Activated naive CD4-positive, alpha-beta T cell treated with anti-CD3 and anti-CD28 coated beads, Interleukin-2, amount 50 U/mL, for 16 hours (primary cell): Measurements from ENCODE around the gene IL20.
A peak's percentile ranks its signal among the peaks of the same experiment; 100 is the strongest.

Experiments used
- DNase-seq: peaks from one replicate; pipeline ENCODE4 v3.0.0-alpha.2; 2020

The IL20 gene

DNA sequence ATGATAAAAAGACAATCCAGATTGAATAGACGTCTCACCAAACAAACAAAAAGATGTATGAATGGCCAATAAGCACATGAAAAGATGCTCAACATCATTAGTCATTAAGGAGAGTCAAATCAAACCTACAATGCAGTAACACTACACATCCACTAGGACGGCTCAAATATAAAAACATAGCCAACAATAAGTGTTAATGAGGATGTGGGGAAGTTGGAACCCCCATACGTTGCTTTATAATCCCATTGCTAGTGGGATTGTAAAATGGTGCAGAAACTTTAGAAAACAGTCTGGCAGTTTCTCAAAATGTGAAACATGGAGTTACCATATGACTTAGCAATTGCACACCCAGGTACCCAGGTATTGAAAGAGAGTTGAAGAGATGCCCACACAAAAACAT lies 17.1 kb downstream of the IL20 start:
- no peak for DNase-seq

- DNase-seq, result no peak
Measured at GRCh38 chr1:206883160-206883559, 17.7 kb downstream of the IL20 start.

DNA sequence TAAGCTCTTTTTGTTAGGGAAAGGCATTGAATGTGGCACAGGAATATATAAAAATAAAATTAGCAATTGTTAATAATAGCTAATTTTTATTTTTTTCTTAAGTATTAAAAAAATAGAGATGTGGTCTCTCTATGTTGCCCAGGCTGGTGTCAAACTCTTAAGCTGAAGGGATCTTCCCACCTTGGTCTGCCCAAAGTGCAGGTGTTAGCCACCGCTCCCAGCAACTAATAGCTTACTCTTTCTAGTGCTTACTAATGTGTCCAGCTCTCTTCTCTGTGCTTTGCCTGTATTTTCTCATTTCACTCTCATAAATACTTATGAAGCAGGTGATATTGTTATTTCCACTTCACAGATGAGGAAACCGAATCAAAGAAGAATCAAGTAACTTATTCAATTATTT lies 18.5 kb downstream of the IL20 start:
- DNase-seq, result no peak

- DNase-seq, result no peak
Measured at GRCh38 chr1:206885341-206886060, 20.1 kb downstream of the IL20 start.

- DNase-seq, result no peak
Measured at GRCh38 chr1:206886831-206887230, 21.4 kb downstream of the IL20 start.

DNA sequence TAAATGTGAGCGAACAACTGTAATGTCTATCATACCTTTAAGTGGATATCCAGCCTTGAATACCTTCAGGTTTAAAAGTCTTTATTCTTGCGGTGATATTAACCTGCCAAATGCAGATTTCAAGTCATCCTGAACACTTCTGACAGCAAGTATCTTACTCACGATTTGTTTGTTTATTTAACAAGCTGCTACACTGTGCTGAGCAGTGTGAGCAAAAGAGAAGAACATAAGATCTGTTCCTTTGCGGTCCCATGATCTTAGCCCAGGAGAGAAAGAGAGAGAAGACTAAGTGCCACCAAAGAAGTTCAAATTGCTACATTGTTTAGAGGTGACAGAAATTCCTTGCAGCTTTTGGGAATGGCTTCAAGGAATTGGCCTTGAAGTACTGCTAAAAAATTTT lies 22.3 kb downstream of the IL20 start:
- no peak for DNase-seq

- DNase-seq, result no peak
Measured at GRCh38 chr1:206890125-206891060, 25.0 kb downstream of the IL20 start.

- no peak for DNase-seq
Measured at GRCh38 chr1:206891412-206891811, 26.0 kb downstream of the IL20 start.

DNA sequence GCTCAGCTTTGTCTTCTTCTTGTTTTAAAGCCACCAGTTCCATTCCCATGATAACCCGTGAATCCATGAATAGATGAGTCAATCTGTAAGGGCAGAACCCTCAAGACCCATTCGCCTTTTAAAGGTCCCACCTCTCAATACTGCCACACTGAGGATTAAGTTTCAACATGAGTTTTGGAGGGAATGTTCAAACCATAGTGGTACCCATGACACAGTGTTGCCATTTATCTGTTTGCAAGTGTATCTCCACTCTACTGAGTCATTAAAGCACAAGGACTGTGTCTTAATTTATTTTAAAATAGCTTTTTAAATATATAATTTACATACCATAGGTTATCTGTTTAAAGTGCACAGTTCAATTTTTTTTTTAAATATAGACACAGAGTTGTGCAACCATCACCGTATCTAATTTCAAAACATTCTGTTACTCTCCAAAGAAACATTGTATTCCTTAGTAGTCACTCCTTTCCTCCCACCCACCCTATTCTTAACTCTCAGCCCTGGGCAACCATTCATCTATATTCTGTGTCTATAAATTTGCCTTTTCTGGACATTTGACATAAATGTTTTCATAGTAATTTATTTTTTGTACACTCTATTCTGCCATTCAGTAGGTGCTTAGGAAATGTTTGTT lies 27.0 kb downstream of the IL20 start:
- no peak for DNase-seq

- no peak for DNase-seq
Measured at GRCh38 chr1:206893380-206893779, 28.0 kb downstream of the IL20 start.

DNA sequence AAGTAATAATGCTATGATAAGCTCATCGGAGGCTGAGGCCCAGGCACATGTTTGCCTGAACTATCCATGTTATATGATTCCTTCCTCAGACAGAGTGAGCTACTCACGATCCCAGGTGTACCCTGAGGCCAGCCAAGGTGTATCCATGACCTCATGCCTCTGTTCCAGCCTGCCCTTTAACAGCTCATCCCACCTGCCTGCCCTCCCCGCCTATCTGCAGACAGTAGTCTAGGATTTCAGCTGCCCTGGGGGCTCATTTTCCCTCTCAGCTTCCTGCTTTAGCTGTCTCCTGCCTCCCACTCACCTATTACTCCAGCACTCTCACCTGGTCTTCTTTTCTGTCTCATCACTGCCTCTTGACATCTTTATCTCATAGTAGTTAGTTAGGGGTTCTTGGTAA lies 29.9 kb downstream of the IL20 start:
- DNase-seq, result no peak

DNA sequence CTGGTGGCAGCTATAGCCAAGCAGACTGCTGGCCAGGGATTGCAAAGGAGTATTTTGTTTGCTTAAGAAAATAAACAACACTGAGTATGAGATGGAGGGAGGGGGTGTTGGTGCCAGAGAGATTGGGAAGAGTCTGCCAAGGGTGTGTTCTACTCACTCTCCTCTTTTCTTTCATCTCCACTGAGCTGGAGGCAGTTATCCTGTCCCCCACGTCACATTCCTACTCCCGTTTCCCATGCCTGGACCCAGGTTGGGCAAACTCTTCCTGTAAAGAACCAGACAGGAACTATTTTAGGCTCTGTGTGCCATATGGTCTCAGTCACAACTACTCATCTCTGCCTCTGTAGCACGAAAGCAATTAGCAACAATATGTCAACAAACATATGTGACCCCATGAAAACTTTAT lies 30.4 kb downstream of the IL20 start:
- no peak for DNase-seq

- no peak for DNase-seq
Measured at GRCh38 chr1:206896261-206896660, 30.8 kb downstream of the IL20 start.

DNA sequence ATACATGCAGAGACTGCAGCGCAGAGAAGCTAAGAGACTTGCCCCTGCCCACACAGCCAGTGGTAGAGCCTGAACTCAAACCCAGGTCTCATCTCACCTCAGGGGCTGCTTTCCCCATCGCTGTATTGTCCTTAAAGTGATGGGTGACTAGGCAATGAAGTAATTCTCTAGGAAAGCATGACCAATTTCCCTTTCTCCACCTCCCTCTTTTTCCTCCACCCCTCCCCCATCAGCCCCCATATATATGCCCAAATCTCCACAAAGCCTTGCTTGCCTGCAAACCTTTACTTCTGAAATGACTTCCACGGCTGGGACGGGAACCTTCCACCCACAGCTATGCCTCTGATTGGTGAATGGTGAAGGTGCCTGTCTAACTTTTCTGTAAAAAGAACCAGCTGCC lies 31.8 kb downstream of the IL20 start, which contains the start of gene IL24:
IL24 (plus strand) TSS at position 269 of the 400 bp plus-strand sequence. CDS start 390 bp downstream, outside the sequence.
- DNase-seq, result peak; percentile 52

GRCh38 chr1:206898089-206898914 lies 32.9 kb downstream of the IL20 start:
- no peak for DNase-seq

DNA sequence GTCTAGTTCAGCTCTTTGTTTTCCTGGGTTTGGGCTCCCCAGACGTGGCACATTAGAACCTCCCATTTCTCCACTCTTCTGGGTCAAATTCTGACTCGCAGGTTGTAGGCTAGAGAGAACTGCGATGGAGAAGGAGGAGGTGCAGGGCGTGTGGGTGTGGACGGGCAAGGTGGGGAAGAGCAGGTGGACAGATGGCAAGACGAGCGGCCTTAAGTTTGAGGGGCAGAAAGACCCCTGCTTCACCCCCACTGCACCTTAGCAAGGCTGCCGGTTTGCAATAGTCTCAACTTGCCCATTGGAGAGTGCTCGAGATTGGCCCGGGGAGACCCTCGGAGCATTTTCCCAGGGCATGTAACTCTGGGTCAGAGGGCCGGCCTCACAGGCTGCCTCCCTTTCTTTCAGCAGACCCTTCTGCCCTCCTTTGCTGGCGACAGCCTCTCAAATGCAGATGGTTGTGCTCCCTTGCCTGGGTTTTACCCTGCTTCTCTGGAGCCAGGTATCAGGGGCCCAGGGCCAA lies 33.5 kb downstream of the IL20 start:
- no peak for DNase-seq

- DNase-seq, result no peak
Measured at GRCh38 chr1:206899717-206900116, 34.3 kb downstream of the IL20 start.

DNA sequence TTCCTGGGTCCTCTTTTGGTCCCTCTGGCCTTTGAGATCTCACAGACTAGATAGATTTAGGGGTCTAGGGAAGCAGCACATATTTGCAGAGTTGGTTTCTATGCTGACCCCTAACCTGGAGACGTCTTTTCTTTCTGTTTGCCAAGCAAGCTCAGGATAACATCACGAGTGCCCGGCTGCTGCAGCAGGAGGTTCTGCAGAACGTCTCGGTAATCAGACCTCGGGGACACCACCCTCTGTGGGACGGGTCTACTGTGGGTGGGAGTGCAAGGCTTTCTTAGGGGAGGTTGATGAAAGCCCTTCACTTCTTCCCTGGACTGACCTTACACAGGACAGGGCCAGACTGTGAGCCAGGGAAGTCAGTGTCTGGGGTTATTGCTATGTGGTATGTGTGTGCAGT lies 34.7 kb downstream of the IL20 start:
- no peak for DNase-seq

GRCh38 chr1:206901944-206902343 lies 36.5 kb downstream of the IL20 start:
- DNase-seq, result no peak

DNA sequence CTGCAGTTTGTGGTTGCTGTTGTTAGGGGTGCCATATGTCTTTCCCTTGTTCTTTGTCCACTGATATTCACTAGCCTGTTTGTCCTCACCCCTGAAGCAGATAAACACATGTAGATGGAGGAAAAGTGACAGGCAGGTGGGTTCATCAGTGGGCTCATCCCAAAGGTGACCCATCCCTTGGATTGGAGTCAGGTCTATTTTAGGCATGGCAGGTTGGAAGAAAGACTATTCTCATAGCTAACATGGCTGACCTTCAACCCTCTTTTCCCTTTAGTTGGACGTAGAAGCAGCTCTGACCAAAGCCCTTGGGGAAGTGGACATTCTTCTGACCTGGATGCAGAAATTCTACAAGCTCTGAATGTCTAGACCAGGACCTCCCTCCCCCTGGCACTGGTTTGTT lies 37.3 kb downstream of the IL20 start:
- DNase-seq, result no peak

DNA sequence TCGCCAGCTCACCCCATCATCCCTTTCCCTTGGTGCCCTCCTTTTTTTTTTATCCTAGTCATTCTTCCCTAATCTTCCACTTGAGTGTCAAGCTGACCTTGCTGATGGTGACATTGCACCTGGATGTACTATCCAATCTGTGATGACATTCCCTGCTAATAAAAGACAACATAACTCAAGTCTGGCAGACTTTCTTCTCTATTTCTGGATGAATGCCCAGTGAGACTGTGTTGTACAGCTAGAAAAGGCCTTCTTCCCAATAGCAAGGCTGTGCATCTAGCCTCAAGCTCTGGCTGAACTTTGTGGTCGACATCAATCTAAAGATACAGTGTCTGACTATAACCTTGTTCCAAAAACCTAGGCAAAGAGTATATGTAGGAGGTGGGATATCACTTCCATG lies 38.3 kb downstream of the IL20 start:
- DNase-seq, result no peak

DNA sequence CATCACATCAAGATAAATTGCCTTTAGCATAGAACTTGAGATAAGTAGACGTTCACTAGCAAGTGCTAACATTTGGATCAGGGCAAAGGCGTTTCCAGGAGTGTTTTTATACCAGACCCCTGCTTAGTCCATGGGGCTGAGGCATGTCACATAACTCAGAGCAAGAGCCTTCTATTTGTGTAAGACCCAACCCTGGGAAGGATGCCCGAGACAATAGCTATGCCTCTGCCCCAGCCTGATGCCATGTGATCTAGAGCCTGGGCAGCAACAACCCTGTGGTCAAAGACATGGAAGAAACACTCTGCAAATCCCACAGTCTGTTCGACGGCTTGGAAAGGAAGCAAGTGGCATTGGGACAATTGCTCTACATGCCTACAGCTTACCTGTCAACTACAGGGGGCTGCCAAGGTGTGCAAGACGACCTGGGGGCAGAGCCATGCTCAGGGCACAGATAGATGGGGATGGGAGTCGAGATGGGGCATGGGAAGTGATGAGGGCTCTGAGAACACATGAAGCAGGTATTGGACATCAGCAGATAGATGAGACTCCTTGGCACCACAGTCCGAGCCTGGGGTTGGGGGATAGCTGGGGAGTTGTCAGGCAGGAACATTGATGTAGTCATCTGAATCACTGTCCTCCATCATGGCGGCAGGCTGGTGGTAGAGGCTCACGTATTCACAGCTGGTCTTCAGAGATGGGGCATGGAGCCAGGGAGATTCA lies 39.2 kb downstream of the IL20 start:
- no peak for DNase-seq
